Breast epithelium (tissue), 3 donors: ENCODE data around the gene RAD23B.

Source experiments
- CTCF ChIP-seq, 3 donors: fragments of 450-650 bp; IDR thresholded peaks; one replicate each; pipeline ENCODE4 v1.5.1; 2016 to 2017; ENCODE audit warnings: antibody characterized with exemption in 3 of 3, mild to moderate bottlenecking in 3 of 3, moderate library complexity in 3 of 3
- POLR2A ChIP-seq: fragments of 450-650 bp; IDR thresholded peaks from one replicate; pipeline ENCODE4 v1.6.1; 2016; ENCODE audit warnings: antibody characterized with exemption, mild to moderate bottlenecking, moderate library complexity
- POLR2AphosphoS5 ChIP-seq, 3 donors: sonication (generic); formaldehyde crosslinking; IDR thresholded peaks; one replicate each; pipeline ENCODE4 v1.6.1; 2017; ENCODE audit warnings: antibody characterized with exemption in 3 of 3

- no peak for TF ChIP-seq CTCF (IDR thresholded peaks at IDR 0.05)
- TF ChIP-seq POLR2A, result no peak
- no peak for TF ChIP-seq POLR2AphosphoS5 (IDR thresholded peaks at IDR 0.05)
Measured at GRCh38 chr9:107273634-107274033, 9.4 kb upstream of the RAD23B start.
